Trophoblast cell (in vitro differentiated cells and primary cell): ENCODE data around the gene GTF2E1.
A peak's percentile ranks its signal among the peaks of the same experiment; 100 is the strongest.
"Not testable (repeated sequence)": the region's sequence is repeated elsewhere in the genome, so short reads cannot be mapped to it uniquely, and the experiment has no call there.

Source experiments
- DNase-seq, 2 donors: peaks; one replicate each; pipeline ENCODE4 v3.0.0-alpha.2; 2016
- H2AFZ ChIP-seq: 2 replicates; pipeline ENCODE4 v1.6.1; 2013; ENCODE audit warnings: low read length, moderate library complexity, mild to moderate bottlenecking; ENCODE audit not compliant: insufficient read depth, poor library complexity
- H2AK5ac ChIP-seq: 2 replicates; pipeline ENCODE4 v1.6.1; 2013; ENCODE audit warnings: mild to moderate bottlenecking, low read length
- H2BK120ac ChIP-seq: 2 replicates; pipeline ENCODE4 v1.6.1; 2013; ENCODE audit warnings: low read length, mild to moderate bottlenecking, moderate library complexity; ENCODE audit not compliant: insufficient read depth, poor library complexity
- H2BK12ac ChIP-seq: 2 replicates; pipeline ENCODE4 v1.6.1; 2013; ENCODE audit warnings: mild to moderate bottlenecking, low read length, moderate library complexity
- H2BK5ac ChIP-seq: 2 replicates; pipeline ENCODE4 v1.6.1; 2013; ENCODE audit warnings: low read length, low read depth, moderate library complexity, mild to moderate bottlenecking; ENCODE audit not compliant: poor library complexity
- H3K14ac ChIP-seq: 2 replicates; pipeline ENCODE4 v1.6.1; 2013; ENCODE audit warnings: mild to moderate bottlenecking, low read length
- H3K18ac ChIP-seq: 2 replicates; pipeline ENCODE4 v1.6.1; 2013; ENCODE audit warnings: mild to moderate bottlenecking, low read length
- H3K23ac ChIP-seq: 2 replicates; pipeline ENCODE4 v1.6.1; 2013; ENCODE audit warnings: low read length
- H3K27ac ChIP-seq: 2 replicates; pipeline ENCODE4 v1.5.1; 2013; ENCODE audit warnings: low read depth, mild to moderate bottlenecking, inconsistent platforms, low read length, moderate library complexity
- H3K27me3 ChIP-seq: 2 replicates; pipeline ENCODE4 v1.6.1; 2013; ENCODE audit warnings: inconsistent platforms, mild to moderate bottlenecking, low read length, moderate library complexity; ENCODE audit not compliant: insufficient read depth
- H3K36me3 ChIP-seq, 2 experiments: 1 replicate in 1 of 2; 2 replicates in 1 of 2; pipeline ENCODE4 v1.6.1; 2013; ENCODE audit warnings: low read length in 2 of 2, mild to moderate bottlenecking in 2 of 2, moderate library complexity in 1 of 2; ENCODE audit not compliant: insufficient read depth in 2 of 2, control insufficient read depth in 1 of 2
- H3K4ac ChIP-seq: 2 replicates; pipeline ENCODE4 v1.6.1; 2013; ENCODE audit warnings: low read depth, mild to moderate bottlenecking, low read length, moderate library complexity
- H3K4me1 ChIP-seq, 2 experiments: 1 replicate in 1 of 2; 2 replicates in 1 of 2; pipeline ENCODE4 v1.6.1; 2013; ENCODE audit warnings: low read length in 2 of 2, mild to moderate bottlenecking in 2 of 2, moderate library complexity in 1 of 2; ENCODE audit not compliant: insufficient read depth in 2 of 2, control insufficient read depth in 1 of 2
- H3K4me2 ChIP-seq: 2 replicates; pipeline ENCODE4 v1.6.1; 2013; ENCODE audit warnings: inconsistent platforms, mild to moderate bottlenecking, low read length, moderate library complexity
- H3K4me3 ChIP-seq: 2 replicates; pipeline ENCODE4 v1.5.1; 2013; ENCODE audit warnings: mild to moderate bottlenecking, low read depth, low read length, inconsistent platforms
- H3K79me1 ChIP-seq: one replicate; pipeline ENCODE4 v1.6.1; 2013; ENCODE audit warnings: low read length
- H3K79me2 ChIP-seq: 2 replicates; pipeline ENCODE4 v1.6.1; 2013; ENCODE audit warnings: low read length, mild to moderate bottlenecking; ENCODE audit not compliant: control insufficient read depth, insufficient read depth, poor library complexity
- H3K9ac ChIP-seq: 2 replicates; pipeline ENCODE4 v1.6.1; 2013; ENCODE audit warnings: mild to moderate bottlenecking, low read length
- H3K9me3 ChIP-seq: 2 replicates; pipeline ENCODE4 v1.6.1; 2013; ENCODE audit warnings: low read depth, mild to moderate bottlenecking, control low read depth, inconsistent platforms, low read length; ENCODE audit not compliant: insufficient read depth
- H4K12ac ChIP-seq: 2 replicates; pipeline ENCODE4 v1.6.1; 2013; ENCODE audit warnings: low read depth, mild to moderate bottlenecking, low read length, moderate library complexity
- H4K8ac ChIP-seq: 2 replicates; pipeline ENCODE4 v1.6.1; 2013; ENCODE audit warnings: low read depth, mild to moderate bottlenecking, low read length, moderate library complexity
- H4K91ac ChIP-seq: one replicate; pipeline ENCODE4 v1.6.1; 2013; ENCODE audit warnings: low read depth, mild to moderate bottlenecking, low read length, moderate library complexity
- WGBS: extraction: QIAGEN DNeasy Blood & Tissue Kit; methylation state at CpG from one replicate; pipeline ENCODE4 v1.1.7; 2013; ENCODE audit warnings: missing lambda C conversion rate; ENCODE audit not compliant: insufficient read length, insufficient coverage; ENCODE audit errors: extremely low coverage; 5-methylcytosine and 5-hydroxymethylcytosine counted together

The GTF2E1 gene

DNA sequence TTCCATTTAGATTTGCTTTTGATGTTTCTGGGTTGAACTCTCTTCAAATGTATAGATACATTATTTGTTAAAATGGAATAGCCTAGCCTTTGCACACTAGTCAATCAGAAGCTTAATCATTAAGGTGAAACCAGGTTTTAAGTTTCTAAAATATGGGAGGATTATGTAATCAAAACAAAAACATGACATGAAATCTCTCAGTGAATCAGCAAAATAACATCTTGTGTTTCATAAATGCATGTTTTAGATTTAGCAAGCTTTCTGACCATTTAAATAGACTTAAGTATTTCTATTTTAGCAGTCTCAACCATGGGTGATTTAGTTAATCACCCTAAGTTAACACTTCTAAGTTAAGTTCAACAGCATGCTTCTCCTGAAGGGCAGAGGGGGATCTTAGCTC lies 11.3 kb downstream of the GTF2E1 start:
- no peak overlapping the region for H4K8ac ChIP-seq
- H3K9ac ChIP-seq: no peak overlapping the region
- no peak overlapping the region for H3K23ac ChIP-seq
- no peak overlapping the region for H2AK5ac ChIP-seq
- H3K79me1 ChIP-seq: no peaks in the 10 kb centered on the region
- H3K18ac ChIP-seq: no peak overlapping the region
- H3K4me1 ChIP-seq: no peaks in the 10 kb centered on the region
- no peak overlapping the region for H3K4me3 ChIP-seq
- no peak overlapping the region for H4K91ac ChIP-seq
- DNase-seq: peak in 1 of 2 donors; percentile 16
- H3K4ac ChIP-seq: no peak overlapping the region
- H3K14ac ChIP-seq: no peak overlapping the region
- no peak overlapping the region for H3K4me2 ChIP-seq
- no peaks in the 10 kb centered on the region for H3K27me3 ChIP-seq
- H3K79me2 ChIP-seq: no peaks in the 10 kb centered on the region
- H2BK5ac ChIP-seq: no peak overlapping the region
- peaks cover 3% of the 10 kb centered on the region in 2 experiments for H3K36me3 ChIP-seq
- no peak overlapping the region for H2BK12ac ChIP-seq
- H2BK120ac ChIP-seq: no peak overlapping the region
- H2AFZ ChIP-seq: no peak overlapping the region
- no peak overlapping the region for H3K27ac ChIP-seq
- H3K9me3 ChIP-seq: no peaks in the 10 kb centered on the region
- no peak overlapping the region for H4K12ac ChIP-seq

DNA sequence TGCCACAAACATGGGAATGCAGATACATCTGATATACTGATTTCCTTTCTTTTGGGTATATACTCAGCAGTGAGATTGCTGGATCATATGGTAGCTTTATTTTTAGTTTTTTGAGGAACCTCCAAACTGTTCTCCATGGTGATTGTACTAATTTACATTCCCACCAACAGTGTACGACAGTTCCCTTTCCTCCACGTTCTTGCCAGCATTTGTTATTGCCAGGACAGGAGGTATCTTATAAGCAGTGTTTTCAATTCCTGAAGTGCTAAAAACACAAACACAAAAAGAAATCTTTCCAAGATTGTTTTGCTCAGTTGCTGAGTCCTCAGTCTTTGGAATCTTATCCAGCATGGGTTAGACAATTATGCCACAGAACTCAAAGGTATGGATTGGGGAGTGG lies 13.5 kb downstream of the GTF2E1 start:
- no peak overlapping the region for H3K18ac ChIP-seq
- H3K14ac ChIP-seq: no peak overlapping the region
- H3K27me3 ChIP-seq: no peaks in the 10 kb centered on the region
- H2BK5ac ChIP-seq: no peak overlapping the region
- H2BK120ac ChIP-seq: no peak overlapping the region
- no peak overlapping the region for H2AFZ ChIP-seq
- H3K4me3 ChIP-seq: no peak overlapping the region
- no peaks in the 10 kb centered on the region for H3K79me2 ChIP-seq
- DNase-seq: no peak
- no CpG with 5 or more reads among the region's 2 CpGs for WGBS
- no peak overlapping the region for H2BK12ac ChIP-seq
- no peak overlapping the region for H3K4me2 ChIP-seq
- H3K9me3 ChIP-seq: no peaks in the 10 kb centered on the region
- H3K9ac ChIP-seq: no peak overlapping the region
- no peak overlapping the region for H2AK5ac ChIP-seq
- no peak overlapping the region for H4K12ac ChIP-seq
- H3K4me1 ChIP-seq: no peaks in the 10 kb centered on the region
- peaks cover 2% of the 10 kb centered on the region in 2 experiments for H3K36me3 ChIP-seq
- H3K23ac ChIP-seq: no peak overlapping the region
- no peak overlapping the region for H3K27ac ChIP-seq
- H3K79me1 ChIP-seq: no peaks in the 10 kb centered on the region
- H4K91ac ChIP-seq: no peak overlapping the region
- H4K8ac ChIP-seq: no peak overlapping the region
- no peak overlapping the region for H3K4ac ChIP-seq

DNA sequence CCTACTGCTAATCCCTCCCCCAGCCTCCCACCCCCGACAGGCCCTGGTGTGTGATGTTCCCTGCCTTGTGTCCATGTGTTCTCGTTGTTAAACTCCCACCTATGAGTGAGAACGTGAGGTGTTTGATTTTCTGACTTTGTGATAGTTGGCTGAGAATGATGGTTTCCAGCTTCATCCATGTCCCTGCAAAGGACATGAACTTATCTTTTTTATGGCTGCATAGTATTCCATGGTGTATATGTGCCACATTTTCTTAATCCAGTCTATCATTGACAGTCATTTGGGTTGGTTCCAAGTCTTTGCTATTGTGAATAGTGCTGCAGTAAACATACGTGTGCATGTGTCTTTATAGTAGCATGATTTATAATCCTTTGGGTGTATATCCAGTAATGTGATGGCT lies 16.0 kb downstream of the GTF2E1 start:
- no CpG with 5 or more reads among the region's 4 CpGs for WGBS
- not testable (repeated sequence) for H3K14ac ChIP-seq, H3K9ac ChIP-seq, H3K36me3 ChIP-seq, H4K12ac ChIP-seq, H2BK120ac ChIP-seq, H3K18ac ChIP-seq, H2AK5ac ChIP-seq, H3K4me1 ChIP-seq, DNase-seq, H3K9me3 ChIP-seq, H3K27me3 ChIP-seq, H4K91ac ChIP-seq, H2BK12ac ChIP-seq, H3K79me1 ChIP-seq, H3K23ac ChIP-seq, H3K4ac ChIP-seq, H3K4me3 ChIP-seq, H3K79me2 ChIP-seq, H4K8ac ChIP-seq, H3K27ac ChIP-seq, H2BK5ac ChIP-seq, H2AFZ ChIP-seq, H3K4me2 ChIP-seq

DNA sequence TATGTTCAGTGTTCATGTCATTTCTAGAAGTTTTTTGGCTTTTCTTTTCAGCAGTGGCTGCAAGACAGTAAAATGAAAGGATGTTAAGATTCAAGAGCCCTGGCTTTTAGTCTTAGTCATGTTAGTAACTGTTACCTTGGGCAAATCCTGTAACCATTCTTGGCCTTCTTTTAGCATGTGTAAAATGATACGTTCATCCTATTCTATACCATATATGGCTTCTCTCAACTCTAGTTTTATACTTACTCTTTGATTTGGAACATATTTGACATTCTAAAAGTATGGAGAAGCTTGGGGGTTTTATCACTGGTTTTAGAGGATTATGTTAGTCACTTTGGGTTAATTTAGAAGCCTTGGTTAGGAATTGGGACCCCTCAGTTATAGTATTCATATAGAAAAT lies 20.1 kb downstream of the GTF2E1 start:
- Histone ChIP-seq H3K4ac (no peak overlapping the region), H3K79me1 (no peaks in the 10 kb centered on the region), H3K18ac (no peak overlapping the region), H3K9me3 (no peaks in the 10 kb centered on the region), H3K14ac (no peak overlapping the region), H3K4me3 (no peak overlapping the region), H3K9ac (no peak overlapping the region), H2BK12ac (no peak overlapping the region), H3K4me1 (no peaks in the 10 kb centered on the region), H3K23ac (no peak overlapping the region), H3K27ac (no peak overlapping the region), H2BK120ac (no peak overlapping the region), H4K12ac (no peak overlapping the region), H3K4me2 (no peak overlapping the region), H2BK5ac (no peak overlapping the region), H3K36me3 (peaks cover 0 to 2% of the 10 kb centered on the region in 2 experiments), H2AFZ (no peak overlapping the region), H3K79me2 (no peaks in the 10 kb centered on the region), H2AK5ac (no peak overlapping the region), H4K8ac (no peak overlapping the region), H4K91ac (no peak overlapping the region), H3K27me3 (no peaks in the 10 kb centered on the region)
- DNase-seq: no peak
- no CpG with 5 or more reads among the region's 1 CpG for WGBS
